Neural cell (in vitro differentiated cells): ENCODE results near the gene CSNK2A3. TPM values are rescaled to one million over a fixed set of nuclear protein-coding genes. Genes with fewer than 3 reads are reported as not detected.

Experiments used
- H2AFZ ChIP-seq: fragments of 200-600, 300-800 bp; sonication (generic), shearing (Covaris generic); 2 replicates; pipeline ENCODE4 v1.6.0; 2014; ENCODE audit warnings: low read depth, mild to moderate bottlenecking, antibody characterized with exemption, low read length, moderate library complexity
- H3F3A ChIP-seq: fragments of 200-600 bp; shearing (Covaris generic); 2 replicates; pipeline ENCODE4 v1.6.1; 2016; ENCODE audit warnings: mild to moderate bottlenecking, moderate library complexity, mixed read lengths, antibody characterized with exemption, low read length; ENCODE audit not compliant: insufficient read depth, poor library complexity, severe bottlenecking
- H3K27ac ChIP-seq: fragments of 200-600, 300-800 bp; sonication (generic), shearing (Covaris generic); 2 replicates; pipeline ENCODE4 v1.5.1; 2014; ENCODE audit warnings: mild to moderate bottlenecking, low read length, moderate library complexity
- H3K27me3 ChIP-seq: fragments of 300-800, 200-600 bp; sonication (generic), shearing (Covaris generic); 2 replicates; pipeline ENCODE4 v1.6.0; 2014; ENCODE audit warnings: mild to moderate bottlenecking, low read depth, low read length, moderate library complexity; ENCODE audit not compliant: insufficient read depth
- H3K36me3 ChIP-seq: fragments of 300-800, 200-600 bp; sonication (generic), shearing (Covaris generic); 2 replicates; pipeline ENCODE4 v1.5.1; 2014; ENCODE audit warnings: mild to moderate bottlenecking, antibody characterized with exemption, low read length, moderate library complexity; ENCODE audit not compliant: insufficient read depth
- H3K4me2 ChIP-seq: fragments of 300-800, 200-600 bp; sonication (generic), shearing (Covaris generic); 2 replicates; pipeline ENCODE4 v1.6.0; 2014; ENCODE audit warnings: mild to moderate bottlenecking, low read length
- H3K4me3 ChIP-seq: fragments of 300-800, 200-600 bp; sonication (generic), shearing (Covaris generic); 2 replicates; pipeline ENCODE4 v1.5.1; 2014; ENCODE audit warnings: mild to moderate bottlenecking, low read length, moderate library complexity
- H3K79me2 ChIP-seq: fragments of 200-600 bp; shearing (Covaris generic); replicated peaks from 2 replicates; pipeline ENCODE4 v1.6.0; 2014; ENCODE audit warnings: mild to moderate bottlenecking, low read length, moderate library complexity; ENCODE audit not compliant: insufficient read depth
- H3K9ac ChIP-seq: fragments of 300-800, 200-600 bp; sonication (generic), shearing (Covaris generic); 2 replicates; pipeline ENCODE4 v1.6.1; 2016; ENCODE audit warnings: mild to moderate bottlenecking, low read length, mixed read lengths
- H3K9me2 ChIP-seq: fragments of 200-600 bp; shearing (Covaris generic); 2 replicates; pipeline ENCODE4 v1.6.1; 2016; ENCODE audit warnings: mild to moderate bottlenecking, low read length, mixed read lengths; ENCODE audit not compliant: insufficient read depth
- H3K9me3 ChIP-seq: fragments of 200-600, 300-800 bp; sonication (generic), shearing (Covaris generic); 2 replicates; pipeline ENCODE4 v1.6.1; 2016; ENCODE audit warnings: mild to moderate bottlenecking, mixed run types, low read length, moderate library complexity, mixed read lengths
- H4K20me1 ChIP-seq: fragments of 200-600 bp; shearing (Covaris generic); 2 replicates; pipeline ENCODE4 v1.6.1; 2016; ENCODE audit warnings: mild to moderate bottlenecking, mixed run types; ENCODE audit not compliant: insufficient read depth
- EP300 ChIP-seq: fragments of 450-650 bp; conservative IDR thresholded peaks from 2 replicates; pipeline ENCODE4 v1.6.1; 2014; ENCODE audit warnings: antibody characterized with exemption, mild to moderate bottlenecking, moderate library complexity; ENCODE audit not compliant: poor library complexity, severe bottlenecking
- EZH2 ChIP-seq: fragments of 200-600, 300-800 bp; shearing (Covaris generic), sonication (generic); IDR thresholded peaks from 2 replicates; pipeline ENCODE4 v1.6.1; 2014; ENCODE audit warnings: antibody characterized with exemption, low read length, borderline replicate concordance, mild to moderate bottlenecking; ENCODE audit not compliant: insufficient read depth, poor library complexity, severe bottlenecking
- MXI1 ChIP-seq: fragments of 450-650 bp; conservative IDR thresholded peaks from 2 replicates; pipeline ENCODE4 v1.6.1; 2014; ENCODE audit warnings: antibody characterized with exemption, mild to moderate bottlenecking; ENCODE audit not compliant: poor library complexity, severe bottlenecking
- POLR2AphosphoS5 ChIP-seq: IDR thresholded peaks from 2 replicates; pipeline ENCODE4 v1.6.1; 2012
- RAD21 ChIP-seq: fragments of 450-650 bp; conservative IDR thresholded peaks from 2 replicates; pipeline ENCODE4 v1.6.1; 2014; ENCODE audit warnings: antibody characterized with exemption, mild to moderate bottlenecking, moderate library complexity
- SMC3 ChIP-seq: fragments of 450-650 bp; conservative IDR thresholded peaks from 2 replicates; pipeline ENCODE4 v1.6.1; 2014; ENCODE audit warnings: antibody characterized with exemption, mild to moderate bottlenecking, moderate library complexity; ENCODE audit not compliant: poor library complexity
- TAF1 ChIP-seq: IDR thresholded peaks from 2 replicates; pipeline ENCODE4 v1.6.1; 2012; ENCODE audit warnings: low read depth
- polyA plus RNA-seq: library from polyadenylated mRNA; depleted of rRNA; stranded (reverse); fragments of >200 nt; gene quantifications from 2 replicates; pipeline ENCODE4 v1.2.3, GENCODE V29; 2014
- TF ChIP-seq, protein P1 (sequence below): IDR thresholded peaks from 2 replicates; pipeline ENCODE4 v1.6.1; 2012; ENCODE audit warnings: borderline replicate concordance
- TF ChIP-seq, protein P2 (sequence below): fragments of 450-650 bp; IDR thresholded peaks from 2 replicates; pipeline ENCODE4 v1.5.1; 2014; ENCODE audit warnings: antibody characterized with exemption, mild to moderate bottlenecking, moderate library complexity; ENCODE audit not compliant: poor library complexity, severe bottlenecking

Gene CSNK2A3
- polyA plus RNA-seq, 1 donor from 2014 or later = 2.1 TPM

GRCh38 chr11:11370962-11371303 is 17.9 kb upstream of the CSNK2A3 start:
- Histone ChIP-seq H4K20me1 (no peaks in the 10 kb centered on the region), H3K4me3 (no peak overlapping the region), H3K9ac (no peak overlapping the region), H3K27ac (no peak overlapping the region), H3F3A (no peaks in the 10 kb centered on the region), H2AFZ (no peak overlapping the region), H3K9me2 (no peaks in the 10 kb centered on the region), H3K36me3 (no peaks in the 10 kb centered on the region), H3K79me2 (no peaks in the 10 kb centered on the region), H3K4me2 (no peak overlapping the region), H3K27me3 (no peaks in the 10 kb centered on the region), H3K9me3 (no peaks in the 10 kb centered on the region)
- TF ChIP-seq RAD21 = no peak
- no peak for TF ChIP-seq POLR2AphosphoS5
- no peak for TF ChIP-seq EZH2
- TF ChIP-seq SMC3 = no peak
- TF ChIP-seq, protein P1, sequence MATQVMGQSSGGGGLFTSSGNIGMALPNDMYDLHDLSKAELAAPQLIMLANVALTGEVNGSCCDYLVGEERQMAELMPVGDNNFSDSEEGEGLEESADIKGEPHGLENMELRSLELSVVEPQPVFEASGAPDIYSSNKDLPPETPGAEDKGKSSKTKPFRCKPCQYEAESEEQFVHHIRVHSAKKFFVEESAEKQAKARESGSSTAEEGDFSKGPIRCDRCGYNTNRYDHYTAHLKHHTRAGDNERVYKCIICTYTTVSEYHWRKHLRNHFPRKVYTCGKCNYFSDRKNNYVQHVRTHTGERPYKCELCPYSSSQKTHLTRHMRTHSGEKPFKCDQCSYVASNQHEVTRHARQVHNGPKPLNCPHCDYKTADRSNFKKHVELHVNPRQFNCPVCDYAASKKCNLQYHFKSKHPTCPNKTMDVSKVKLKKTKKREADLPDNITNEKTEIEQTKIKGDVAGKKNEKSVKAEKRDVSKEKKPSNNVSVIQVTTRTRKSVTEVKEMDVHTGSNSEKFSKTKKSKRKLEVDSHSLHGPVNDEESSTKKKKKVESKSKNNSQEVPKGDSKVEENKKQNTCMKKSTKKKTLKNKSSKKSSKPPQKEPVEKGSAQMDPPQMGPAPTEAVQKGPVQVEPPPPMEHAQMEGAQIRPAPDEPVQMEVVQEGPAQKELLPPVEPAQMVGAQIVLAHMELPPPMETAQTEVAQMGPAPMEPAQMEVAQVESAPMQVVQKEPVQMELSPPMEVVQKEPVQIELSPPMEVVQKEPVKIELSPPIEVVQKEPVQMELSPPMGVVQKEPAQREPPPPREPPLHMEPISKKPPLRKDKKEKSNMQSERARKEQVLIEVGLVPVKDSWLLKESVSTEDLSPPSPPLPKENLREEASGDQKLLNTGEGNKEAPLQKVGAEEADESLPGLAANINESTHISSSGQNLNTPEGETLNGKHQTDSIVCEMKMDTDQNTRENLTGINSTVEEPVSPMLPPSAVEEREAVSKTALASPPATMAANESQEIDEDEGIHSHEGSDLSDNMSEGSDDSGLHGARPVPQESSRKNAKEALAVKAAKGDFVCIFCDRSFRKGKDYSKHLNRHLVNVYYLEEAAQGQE = no peak

- H4K20me1 ChIP-seq = no peaks in the 10 kb centered on the region
- no peaks in the 10 kb centered on the region for H3K9me3 ChIP-seq
- no peaks in the 10 kb centered on the region for H3K79me2 ChIP-seq
- H3K27me3 ChIP-seq = no peaks in the 10 kb centered on the region
- H3K9ac ChIP-seq = no peak overlapping the region
- no peak overlapping the region for H2AFZ ChIP-seq
- no peak overlapping the region for H3K27ac ChIP-seq
- H3K4me3 ChIP-seq = no peak overlapping the region
- no peak overlapping the region for H3K4me2 ChIP-seq
- no peak for TF ChIP-seq SMC3
- TF ChIP-seq TAF1 = no peak
- TF ChIP-seq POLR2AphosphoS5 = no peak
- no peak for TF ChIP-seq EZH2
- no peak for TF ChIP-seq MXI1
- TF ChIP-seq, protein P2, sequence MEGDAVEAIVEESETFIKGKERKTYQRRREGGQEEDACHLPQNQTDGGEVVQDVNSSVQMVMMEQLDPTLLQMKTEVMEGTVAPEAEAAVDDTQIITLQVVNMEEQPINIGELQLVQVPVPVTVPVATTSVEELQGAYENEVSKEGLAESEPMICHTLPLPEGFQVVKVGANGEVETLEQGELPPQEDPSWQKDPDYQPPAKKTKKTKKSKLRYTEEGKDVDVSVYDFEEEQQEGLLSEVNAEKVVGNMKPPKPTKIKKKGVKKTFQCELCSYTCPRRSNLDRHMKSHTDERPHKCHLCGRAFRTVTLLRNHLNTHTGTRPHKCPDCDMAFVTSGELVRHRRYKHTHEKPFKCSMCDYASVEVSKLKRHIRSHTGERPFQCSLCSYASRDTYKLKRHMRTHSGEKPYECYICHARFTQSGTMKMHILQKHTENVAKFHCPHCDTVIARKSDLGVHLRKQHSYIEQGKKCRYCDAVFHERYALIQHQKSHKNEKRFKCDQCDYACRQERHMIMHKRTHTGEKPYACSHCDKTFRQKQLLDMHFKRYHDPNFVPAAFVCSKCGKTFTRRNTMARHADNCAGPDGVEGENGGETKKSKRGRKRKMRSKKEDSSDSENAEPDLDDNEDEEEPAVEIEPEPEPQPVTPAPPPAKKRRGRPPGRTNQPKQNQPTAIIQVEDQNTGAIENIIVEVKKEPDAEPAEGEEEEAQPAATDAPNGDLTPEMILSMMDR = no peak
- TF ChIP-seq, protein P1 = no peak
- TF ChIP-seq RAD21 = no peak
- no peak for TF ChIP-seq EP300
- H3K36me3 ChIP-seq = no peaks in the 10 kb centered on the region
- H3F3A ChIP-seq = no peaks in the 10 kb centered on the region
- no peaks in the 10 kb centered on the region for H3K9me2 ChIP-seq
Measured at GRCh38 chr11:11370255-11370961, 17.4 kb upstream of the CSNK2A3 start.
